ENCODE data around the gene MYH8. TPM values are rescaled to one million over a fixed set of nuclear protein-coding genes. Genes with fewer than 3 reads are reported as not detected.

MYH8 gene
- total RNA-seq: not detected
- long read RNA-seq: 0 reads

DNA sequence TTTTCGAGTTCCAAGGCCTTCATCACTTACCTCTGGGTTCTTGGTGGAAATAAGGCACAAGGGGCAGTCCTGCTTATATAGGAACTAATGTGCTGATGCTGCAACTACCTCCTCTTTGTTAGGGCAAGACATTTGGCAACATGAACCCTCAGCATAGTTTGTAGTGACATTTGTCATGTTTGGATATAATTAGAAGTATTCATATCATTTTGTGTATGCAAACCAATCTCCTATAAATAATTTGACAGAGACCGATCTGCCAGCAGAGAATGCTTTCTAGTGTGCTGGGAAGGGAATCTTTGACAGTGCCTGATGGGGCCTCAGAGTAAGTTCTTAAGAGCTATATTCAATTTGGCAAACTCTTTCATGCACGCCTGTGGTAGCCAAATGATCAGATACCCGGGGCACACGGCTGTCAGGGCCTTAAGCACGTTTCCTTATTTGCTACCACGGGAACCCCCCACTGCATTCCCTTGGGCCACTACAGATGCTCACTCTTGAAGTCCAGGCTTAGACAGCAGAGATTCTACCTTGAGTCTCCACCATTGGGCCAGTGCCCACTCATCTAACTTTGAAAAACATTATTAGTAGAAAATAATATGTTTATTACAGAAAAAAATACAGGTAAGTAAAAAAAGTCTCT lies at the start of gene MYH8:
TSS of gene MYH8 (minus strand) at position 51 of the 643 bp plus-strand sequence. CDS start 1,723 bp downstream, outside the sequence.
- DNase-seq (no peak), ATAC-seq (no peak)
- intact Hi-C loops (cut with DNase I): no loop called here

DNA sequence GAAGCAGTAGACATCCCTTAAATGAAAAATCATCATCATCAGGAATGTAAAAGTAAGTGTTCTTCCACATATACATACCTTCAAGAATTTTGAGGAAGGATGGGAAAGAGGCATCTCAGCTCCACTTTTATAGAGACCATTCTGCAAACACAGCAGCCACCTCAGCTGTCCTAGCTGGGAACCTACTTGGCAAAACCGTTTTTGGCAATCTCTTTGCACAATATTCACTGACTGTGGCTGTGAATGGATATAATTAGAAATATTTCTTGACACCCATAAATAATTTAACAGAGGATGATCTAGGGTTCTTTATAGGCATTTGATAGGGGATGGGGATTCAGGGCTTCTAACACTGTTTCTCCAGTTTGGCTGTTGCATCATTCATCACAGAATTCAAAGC lies 47.7 kb upstream of the MYH8 start, which contains the start of gene MYH4:
TSS of gene MYH4 (minus strand) at position 101 of the 400 bp plus-strand sequence. CDS start 2,814 bp downstream, outside the sequence.
- DNase-seq (no peak), ATAC-seq (no peak)
- intact Hi-C loops (cut with DNase I): no loop called here

DNA sequence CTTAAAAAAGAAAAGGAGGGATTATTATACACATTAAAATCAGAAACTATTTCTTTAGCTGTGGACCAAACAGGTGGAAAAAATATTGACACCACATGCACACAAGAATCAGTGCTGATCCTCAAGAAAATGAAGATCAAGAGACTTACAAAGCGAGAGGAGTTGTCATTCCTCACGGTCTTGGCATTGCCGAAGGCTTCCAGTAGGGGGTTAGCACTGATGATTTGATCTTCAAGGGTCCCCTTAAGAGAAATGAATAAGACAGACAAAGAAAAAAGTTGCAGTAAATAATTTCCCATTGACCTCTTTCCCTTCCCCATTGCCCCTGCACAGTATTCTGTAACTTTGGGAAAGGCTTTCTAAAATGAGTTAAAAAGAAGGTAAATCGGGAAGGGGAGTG lies 41.7 kb upstream of the MYH8 start:
- ATAC-seq (no peak), DNase-seq (no peak)
- intact Hi-C loops (cut with DNase I): no loop called here

DNA sequence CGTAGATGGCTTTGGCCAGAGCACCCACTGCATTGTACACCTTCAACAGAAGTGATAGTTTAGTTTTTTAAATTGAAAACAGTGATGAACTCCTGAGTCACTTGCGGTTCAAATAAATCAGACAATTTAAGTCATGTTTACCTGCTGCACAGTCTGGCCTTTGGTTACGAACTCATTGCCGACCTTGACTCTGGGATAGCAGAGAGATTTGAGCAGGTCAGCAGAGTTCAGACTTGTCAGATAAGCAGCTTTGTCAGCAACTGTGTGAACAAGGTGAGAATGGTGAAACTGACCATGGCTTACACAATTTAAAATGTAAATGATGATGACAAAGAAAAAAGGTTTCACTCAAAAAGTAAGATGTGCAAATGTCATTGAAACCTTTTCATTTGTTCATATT lies 38.3 kb upstream of the MYH8 start:
- no peak for ATAC-seq
- intact Hi-C loops (cut with DNase I): no loop called here
- DNase-seq: no peak

DNA sequence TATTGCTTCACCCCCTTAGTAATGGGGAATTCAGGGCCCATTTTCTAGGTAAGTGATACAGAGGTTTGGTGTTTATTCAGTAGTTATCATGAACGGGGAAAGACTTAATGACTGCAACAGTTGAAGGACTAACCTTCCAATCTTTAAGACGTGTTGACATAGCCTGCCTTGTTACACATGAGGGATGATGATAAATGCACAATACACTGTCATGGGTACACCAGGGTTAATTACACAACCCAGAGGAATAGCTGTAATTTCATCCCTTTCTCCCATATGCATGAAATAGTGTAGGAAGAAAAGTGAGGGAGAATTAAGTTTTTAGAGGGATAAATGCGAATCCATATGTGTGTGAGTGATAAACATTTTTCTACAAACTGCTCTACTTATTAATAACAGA lies 37.0 kb upstream of the MYH8 start:
- intact Hi-C loops (cut with DNase I): no loop called here
- no peak for DNase-seq
- no peak for ATAC-seq

DNA sequence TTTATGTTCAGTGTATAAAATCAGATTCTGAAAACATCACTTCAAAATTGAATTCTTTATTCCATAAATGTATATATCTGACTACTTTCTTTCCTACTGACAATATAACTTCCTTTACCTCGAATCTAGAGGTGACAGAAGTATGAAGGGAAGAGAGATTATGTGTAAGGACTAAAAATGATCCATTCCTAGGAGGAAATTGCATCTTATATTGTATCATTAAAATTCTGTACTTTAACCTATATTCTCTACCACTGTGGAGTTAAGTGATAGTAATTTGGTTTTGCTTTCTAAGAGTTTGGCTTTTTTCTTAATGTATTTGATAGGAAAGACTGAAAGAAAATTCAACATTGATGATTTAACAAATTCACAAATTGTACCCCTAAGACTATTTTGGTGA lies 36.2 kb upstream of the MYH8 start:
- intact Hi-C loops (cut with DNase I): no loop called here
- no peak for ATAC-seq
- DNase-seq: no peak

DNA sequence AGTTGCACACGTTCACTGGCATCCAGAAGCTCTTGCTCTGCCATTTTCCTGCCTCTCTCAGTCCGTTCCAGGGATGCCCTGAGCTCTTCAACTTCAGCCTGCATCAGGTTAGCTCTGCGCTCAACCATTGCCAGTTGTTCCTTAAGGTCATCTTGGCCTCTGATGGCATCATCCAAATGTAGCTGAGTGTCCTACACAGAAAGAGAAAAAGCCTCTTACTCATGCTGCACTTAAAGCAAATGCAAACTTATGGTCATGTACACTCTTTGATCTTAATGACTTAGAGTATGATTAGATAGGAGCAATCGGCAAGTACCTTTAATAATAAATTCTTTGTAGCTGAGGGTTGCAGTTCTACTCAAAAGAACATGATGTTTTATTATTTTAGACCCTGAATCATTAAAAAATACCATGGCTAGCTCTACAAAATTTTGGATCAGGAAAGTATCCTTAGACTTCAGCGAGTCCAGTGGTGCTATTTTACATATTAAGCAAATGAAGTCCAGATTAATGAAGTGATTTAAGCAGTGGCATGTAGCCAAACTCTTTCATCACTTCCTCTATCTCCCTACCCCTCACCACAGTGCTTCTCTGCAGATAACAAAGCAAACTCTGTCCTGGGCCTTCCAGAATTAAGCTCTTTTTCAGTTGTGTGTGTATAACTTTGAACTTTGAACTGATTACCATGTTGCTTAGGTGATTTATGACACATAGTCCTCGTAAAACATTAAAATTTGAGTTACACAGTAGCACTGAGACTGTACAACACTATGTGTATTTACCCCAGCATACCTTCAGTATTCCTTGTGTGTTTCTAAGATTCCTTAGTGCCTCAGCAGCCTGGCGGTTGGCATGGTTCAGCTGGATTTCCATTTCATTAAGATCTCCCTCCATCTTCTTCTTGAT lies 25.5 kb upstream of the MYH8 start:
- DNase-seq: no peak

DNA sequence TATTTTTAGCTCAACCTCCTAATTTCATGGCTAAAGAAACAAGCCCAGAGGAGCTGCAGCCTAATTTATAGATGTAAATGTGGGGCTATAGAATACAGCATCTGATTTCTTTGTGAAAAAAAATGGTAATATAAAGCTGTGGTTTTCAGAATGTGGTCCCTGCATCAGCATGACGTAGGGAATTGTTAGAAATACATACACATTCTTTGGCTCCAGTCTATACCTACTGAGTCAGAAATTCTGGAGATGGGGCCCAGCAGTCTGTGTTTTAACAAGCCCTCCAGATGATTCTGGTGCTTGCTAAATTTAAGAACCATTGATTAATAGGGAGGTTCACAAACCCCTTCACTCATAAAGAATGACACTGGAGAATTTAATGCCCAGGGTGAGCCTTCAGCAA lies 18.1 kb upstream of the MYH8 start:
- intact Hi-C loops (cut with DNase I): no loop called here
- DNase-seq: no peak
- ATAC-seq: no peak

More for the DNA sequence above, 25.5 kb upstream of the MYH8 start:
- no peak for ATAC-seq
- intact Hi-C loops (cut with DNase I): no loop called here

DNA sequence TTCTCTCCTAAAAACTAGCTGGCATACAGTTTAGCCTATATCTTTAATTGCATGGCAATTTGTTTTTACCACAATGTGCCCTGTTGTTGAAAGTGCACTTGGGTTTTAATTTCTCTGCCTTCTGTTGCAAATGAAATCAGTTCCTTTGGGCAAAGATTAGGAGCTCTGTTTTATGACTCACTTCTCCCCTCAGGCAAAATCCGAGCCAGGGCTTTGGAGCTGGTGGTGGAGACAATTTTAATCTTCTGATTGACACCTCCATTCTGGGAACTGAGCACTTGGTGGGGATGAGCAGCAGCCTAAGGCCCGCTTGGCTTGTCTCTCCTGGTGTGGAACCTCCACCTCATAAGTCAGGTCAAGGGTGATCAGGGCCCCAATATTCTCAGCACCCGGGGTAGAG lies 13.3 kb upstream of the MYH8 start:
- ATAC-seq: no peak
- intact Hi-C loops (cut with DNase I): no loop called here
- DNase-seq: no peak

DNA sequence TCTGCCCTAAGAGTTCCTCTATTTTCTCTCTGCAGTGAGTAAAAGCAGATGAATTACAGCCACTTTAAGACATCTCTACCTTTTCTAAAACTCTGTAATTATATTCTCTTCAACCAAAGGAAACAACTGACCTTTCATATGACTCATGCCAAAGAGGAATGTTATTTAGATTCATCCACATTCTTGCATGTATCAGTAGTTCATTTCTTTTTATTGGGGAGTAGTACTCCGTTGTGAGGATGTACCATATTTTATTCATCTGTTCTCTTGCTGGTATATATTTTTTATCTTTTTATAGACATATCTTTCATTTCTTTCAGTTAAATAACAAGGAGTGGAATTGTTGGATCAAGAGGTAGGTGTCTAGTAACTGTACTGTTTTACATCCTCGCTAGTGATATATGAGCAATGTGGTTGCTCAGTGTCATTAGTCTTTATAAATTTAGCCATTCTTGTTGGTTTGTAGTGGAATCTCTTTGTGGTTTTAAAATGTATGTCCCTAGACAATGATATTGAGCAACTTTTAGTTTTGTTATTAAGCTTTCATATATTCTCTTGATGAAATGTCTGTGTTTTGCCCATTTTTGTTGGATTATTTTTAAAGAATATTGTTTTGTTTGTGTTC lies 7.8 kb upstream of the MYH8 start:
- intact Hi-C loops (cut with DNase I): no loop called here
- ATAC-seq: no peak
- DNase-seq: no peak

DNA sequence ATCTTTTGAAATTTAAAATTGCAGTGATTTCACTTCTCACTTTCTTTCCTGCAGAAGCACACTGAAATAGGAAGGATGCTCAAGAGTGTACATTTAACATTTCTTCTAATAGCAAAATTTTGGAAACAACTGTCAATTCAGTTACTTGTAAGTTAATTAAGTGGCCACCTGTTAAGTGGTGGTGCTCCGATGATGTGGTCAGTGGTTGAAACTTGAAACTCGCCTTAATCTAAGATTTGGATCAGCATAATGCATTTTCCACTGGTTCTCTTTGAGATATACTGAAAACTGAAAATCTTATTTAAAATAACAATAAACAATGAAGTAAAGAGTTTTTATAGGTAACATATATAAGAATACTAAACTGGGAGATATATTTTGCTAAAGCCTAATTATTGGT lies 7.0 kb upstream of the MYH8 start:
- DNase-seq: no peak
- no peak for ATAC-seq
- intact Hi-C loops (cut with DNase I): no loop called here

DNA sequence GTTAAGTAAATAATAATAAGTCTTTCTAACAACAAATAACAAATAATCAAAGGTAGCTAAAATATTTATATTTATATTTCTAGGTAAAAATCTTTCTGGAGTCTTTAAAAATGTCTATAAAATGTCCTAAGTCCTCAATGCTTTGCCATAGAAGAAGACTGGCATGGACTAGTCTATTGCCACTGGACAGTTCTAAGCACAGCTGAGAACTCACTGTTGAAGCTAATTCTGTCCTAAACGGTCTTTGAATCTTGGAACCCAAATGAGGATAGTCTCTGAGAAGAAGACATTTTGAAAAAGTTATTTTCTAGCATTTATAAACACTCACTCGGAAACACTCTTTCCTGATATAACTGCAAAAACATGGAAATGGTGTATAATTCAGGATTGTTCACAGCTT lies 539 bp downstream of the MYH8 start:
- intact Hi-C loops (cut with DNase I): no loop called here
- ATAC-seq: no peak
- DNase-seq: no peak

DNA sequence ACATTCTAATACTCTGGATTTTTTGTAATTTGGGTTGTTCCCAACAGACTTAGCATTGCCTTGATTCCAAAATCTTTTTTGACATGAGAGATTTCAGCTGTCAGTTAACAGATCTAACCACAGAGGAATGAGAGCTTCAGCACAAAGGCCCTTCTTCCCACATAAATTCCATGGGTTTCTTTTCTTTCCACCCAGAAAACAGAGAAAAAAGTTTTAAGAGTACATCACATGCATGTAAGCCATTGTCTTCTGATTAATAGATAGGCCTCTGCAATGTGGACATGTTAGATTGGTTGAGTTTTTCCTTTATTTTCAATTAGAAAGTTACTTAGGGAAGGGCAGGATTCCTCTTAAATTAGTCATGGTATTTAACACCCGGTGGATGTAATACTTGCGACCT lies 939 bp downstream of the MYH8 start:
- no peak for ATAC-seq
- intact Hi-C loops (cut with DNase I): no loop called here
- no peak for DNase-seq

DNA sequence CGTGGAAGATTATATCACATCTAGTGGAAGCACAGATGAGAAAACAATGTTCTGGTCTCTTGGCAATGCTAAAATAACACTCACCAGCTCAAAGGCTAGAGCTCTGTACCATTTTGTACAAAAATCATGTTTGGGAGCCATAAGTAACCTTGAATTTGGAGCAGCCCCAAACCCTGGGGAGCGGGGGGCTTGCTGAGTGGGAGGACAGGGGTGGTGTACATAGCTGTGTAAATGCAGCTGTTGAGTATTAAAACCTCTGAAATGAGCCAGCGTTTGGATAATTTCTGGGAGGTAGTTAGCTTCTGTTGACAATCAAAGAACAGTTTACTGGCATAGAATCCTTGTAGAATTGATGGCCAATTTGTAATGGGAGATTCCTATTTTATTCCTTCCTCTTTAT lies 4.3 kb downstream of the MYH8 start:
- intact Hi-C loops (cut with DNase I): no loop called here
- ATAC-seq: no peak
- DNase-seq: no peak

DNA sequence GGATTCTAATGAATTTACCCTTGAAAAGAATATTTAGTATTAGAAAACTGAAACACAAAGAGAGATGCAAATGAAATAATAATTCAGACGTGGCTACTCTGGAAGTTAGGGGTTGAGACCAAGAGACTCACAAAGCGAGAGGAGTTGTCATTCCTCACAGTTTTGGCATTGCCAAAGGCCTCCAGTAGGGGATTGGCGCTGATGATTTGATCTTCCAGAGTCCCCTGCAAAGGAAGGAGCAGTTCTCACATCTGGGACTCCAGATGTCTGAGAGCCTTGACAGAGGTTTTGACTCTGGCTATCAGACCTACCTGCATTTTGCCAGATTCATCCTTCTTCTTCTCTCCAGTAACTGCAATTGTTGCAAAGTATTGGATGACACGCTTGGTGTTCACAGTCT lies 6.6 kb downstream of the MYH8 start:
- ATAC-seq: no peak
- intact Hi-C loops (cut with DNase I): no loop called here
- no peak for DNase-seq

DNA sequence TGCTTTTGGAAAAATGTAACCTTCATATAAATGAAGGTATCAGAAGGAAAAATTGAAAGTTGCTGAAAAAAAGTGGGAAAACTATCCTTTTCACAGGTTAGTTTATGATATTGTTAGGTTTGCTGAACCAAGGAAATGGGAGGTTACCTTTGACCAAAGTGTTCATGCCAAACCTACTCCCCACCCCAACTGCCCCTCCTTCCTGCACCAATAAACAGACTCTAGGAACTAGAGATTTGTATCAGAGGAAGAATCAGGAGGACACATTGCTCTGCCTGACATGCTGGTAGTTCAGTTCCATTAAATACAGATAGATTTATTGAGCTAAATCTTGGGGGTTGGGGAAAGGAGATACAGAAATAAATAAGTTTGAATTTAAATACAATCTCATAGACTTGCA lies 18.2 kb downstream of the MYH8 start:
- intact Hi-C loops (cut with DNase I): no loop called here
- no peak for ATAC-seq
- no peak for DNase-seq

DNA sequence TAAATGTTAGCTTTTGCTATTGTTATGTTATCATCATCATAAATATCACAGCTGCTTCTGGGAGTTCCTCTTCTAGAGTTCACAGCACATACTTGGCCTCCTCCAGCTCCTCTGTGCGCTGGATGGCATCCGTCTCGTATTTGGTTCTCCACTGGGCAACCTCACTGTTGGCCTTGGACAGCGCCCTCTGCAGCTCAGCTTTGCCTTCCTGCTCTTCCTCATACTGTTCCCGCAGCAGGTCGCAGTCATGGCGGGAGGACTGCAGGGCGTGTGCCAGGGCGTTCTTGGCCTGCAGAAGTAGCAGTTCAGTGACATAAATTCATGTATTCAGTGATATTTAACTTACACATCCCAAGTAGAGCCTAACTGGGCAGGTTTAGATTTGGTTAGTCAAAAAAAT lies 23.4 kb downstream of the MYH8 start:
- no peak for ATAC-seq
- DNase-seq: no peak
- intact Hi-C loops (cut with DNase I): loop anchor here in 1 of 2 donors (10.0 kb wide), 1 partner anchor 126 kb away; no protein-coding TSS in a partner anchor

DNA sequence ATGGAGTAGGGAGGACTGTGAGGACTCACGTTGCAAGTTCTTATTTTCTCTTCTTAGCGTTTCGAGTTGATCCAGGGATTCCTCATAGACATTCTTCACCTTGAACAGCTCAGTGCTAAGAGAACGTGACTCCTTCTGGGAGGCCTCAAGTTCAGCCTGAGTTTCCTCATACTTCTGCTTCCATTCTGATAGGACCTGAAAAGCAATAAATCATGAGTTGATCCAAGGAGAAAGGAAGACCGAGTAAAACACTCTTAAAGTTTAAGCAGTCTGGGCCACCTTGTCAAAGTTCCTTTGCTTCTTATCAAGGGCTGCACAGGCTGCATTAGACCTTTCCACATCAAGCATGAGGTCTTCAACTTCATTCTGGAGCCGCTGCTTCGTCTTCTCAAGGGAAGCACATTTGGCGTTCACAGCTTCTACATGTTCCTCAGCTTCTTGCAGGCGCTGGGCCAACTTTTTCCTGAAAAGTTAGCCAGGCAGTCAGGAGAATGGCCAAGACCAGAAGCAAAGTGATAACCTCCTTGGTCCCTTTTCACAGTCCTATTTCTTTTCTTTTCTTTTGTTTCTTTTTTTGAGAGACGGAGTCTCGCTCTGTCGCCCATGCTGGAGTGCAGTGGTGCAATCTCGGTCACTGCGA lies 25.1 kb downstream of the MYH8 start:
- ATAC-seq: no peak
- intact Hi-C loops (cut with DNase I): loop anchor here in 1 of 2 donors (10.0 kb wide), 1 partner anchor 128 kb away; no protein-coding TSS in a partner anchor
- DNase-seq: no peak

DNA sequence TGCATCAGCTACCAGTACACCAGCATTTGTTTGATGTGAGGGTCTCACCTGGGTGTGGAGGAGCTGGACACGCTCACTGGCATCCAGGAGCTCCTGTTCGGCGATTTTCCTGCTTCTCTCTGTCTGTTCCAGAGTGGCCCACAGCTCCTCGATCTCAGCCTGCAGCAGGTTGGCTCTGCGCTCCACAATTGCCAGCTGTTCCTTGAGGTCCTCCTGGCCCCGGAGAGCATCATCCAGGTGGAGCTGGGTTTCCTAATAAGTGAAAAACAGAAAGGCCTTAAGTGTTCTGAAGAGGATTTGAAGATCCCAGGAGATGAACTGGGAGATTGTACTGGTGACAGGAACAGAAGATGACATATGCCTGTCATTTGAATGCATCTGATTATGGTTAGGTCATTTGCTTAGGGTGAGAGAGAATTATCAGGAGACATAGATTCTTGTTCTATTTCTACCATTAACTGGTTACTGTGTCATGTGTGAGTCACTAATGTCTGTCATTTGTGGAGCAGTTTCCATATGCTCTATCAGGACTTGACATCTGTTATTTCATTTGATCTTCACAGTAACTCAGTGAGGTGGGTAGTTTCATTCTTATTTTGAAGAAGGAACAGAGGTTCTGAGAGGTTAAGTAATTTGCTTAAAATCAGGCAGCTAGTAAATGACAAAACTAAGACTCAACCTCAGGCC lies 27.4 kb downstream of the MYH8 start:
- ATAC-seq (no peak), DNase-seq (no peak)
- intact Hi-C loops (cut with DNase I): loop anchor here in 1 of 2 donors (10.0 kb wide), 1 partner anchor 130 kb away; no protein-coding TSS in a partner anchor

Data from left cardiac atrium (tissue), 4 donors.